Heart left ventricle (tissue), 16 donors: Measurements from ENCODE around the gene LIME1. TPM values are rescaled to one million over a fixed set of nuclear protein-coding genes. Genes with fewer than 3 reads are reported as not detected.

ENCODE experiments used
- ATAC-seq, 4 donors: fragments of 200-7000 bp; cut with Tn5 transposase; one replicate each; pipeline ENCODE4 v1.9.1; 2020 to 2022; ENCODE audit warnings: moderate library complexity in 4 of 4, mild to moderate bottlenecking in 3 of 4, moderate number of reproducible peaks in 1 of 4
- DNase-seq, 5 donors: peaks; one replicate each; pipeline ENCODE4 v3.0.0-alpha.2; 2020
- H3K27ac ChIP-seq, 12 donors: fragments of 200-600 bp; sonication (generic) in 4 of 12; one replicate each; pipeline versions ENCODE4 v1.5.0 to v1.8.0; 2016 to 2022; ENCODE audit warnings: mild to moderate bottlenecking in 2 of 12
- H3K27me3 ChIP-seq, 9 donors: fragments of 200-600 bp; sonication (generic) in 2 of 9; one replicate each; pipeline versions ENCODE4 v1.5.1 to v1.8.0; 2016 to 2022; ENCODE audit warnings: mild to moderate bottlenecking in 3 of 9
- H3K36me3 ChIP-seq, 9 donors: fragments of 200-600 bp; sonication (generic) in 2 of 9; one replicate each; pipeline versions ENCODE4 v1.5.0 to v1.8.0; 2018 to 2022; ENCODE audit warnings: mild to moderate bottlenecking in 2 of 9
- H3K4me1 ChIP-seq, 12 donors: fragments of 200-600 bp; sonication (generic) in 4 of 12; one replicate each; pipeline versions ENCODE4 v1.5.0 to v1.8.0; 2016 to 2022; ENCODE audit warnings: mild to moderate bottlenecking in 3 of 12
- H3K4me3 ChIP-seq, 12 donors: fragments of 200-600 bp; sonication (generic) in 4 of 12; one replicate each; pipeline versions ENCODE4 v1.5.0 to v1.8.0; 2017 to 2022; ENCODE audit warnings: mild to moderate bottlenecking in 9 of 12, moderate library complexity in 4 of 12
- H3K9me3 ChIP-seq, 12 donors: fragments of 200-600 bp; sonication (generic) in 4 of 12; one replicate each; pipeline versions ENCODE4 v1.5.0 to v1.8.0; 2016 to 2022; ENCODE audit warnings: mild to moderate bottlenecking in 1 of 12
- CTCF ChIP-seq, 12 donors: fragments of 200-600 bp; sonication (generic) in 4 of 12; IDR thresholded peaks; one replicate each; pipeline versions ENCODE4 v1.5.0 to v1.8.0; 2018 to 2022; ENCODE audit warnings: antibody characterized with exemption in 12 of 12, mild to moderate bottlenecking in 5 of 12
- POLR2A ChIP-seq, 2 donors: fragments of 450-650 bp; IDR thresholded peaks; one replicate each; pipeline ENCODE4 v1.6.1; 2017; ENCODE audit warnings: antibody characterized with exemption in 2 of 2, mild to moderate bottlenecking in 2 of 2, moderate library complexity in 2 of 2
- WGBS, 4 donors: extraction: QIAGEN DNeasy Blood & Tissue Kit in 2 of 4; methylation state at CpG; one replicate each; pipeline versions ENCODE4 v1.1.5 to v1.1.7; 2013 to 2018; 5-methylcytosine and 5-hydroxymethylcytosine counted together
- intact Hi-C, 10 donors: fragments of 100-400 bp; cut with DNase I; formaldehyde crosslinking; loops; one replicate each; pipeline versions ENCODE4 v1.11.1 to v1.14.2; 2022
- polyA plus RNA-seq, 2 donors: library from polyadenylated mRNA; stranded (reverse); fragments of 200-250 nt; gene quantifications; one replicate each; pipeline ENCODE4 v1.2.3, GENCODE V29; 2013
- total RNA-seq, 9 donors: library from RNA; depleted of rRNA in 2 of 9; stranded (reverse); fragments of >200 nt in 2 of 9; fragmentation: NEBNext Ultra II Directional in 3 of 9; extraction: Animal tissue kit (Norgen Biotek cat#: 25700) in 3 of 9; gene quantifications; one replicate each; pipeline versions ENCODE4 v1.1.0 to v1.2.4, GENCODE V29; 2016 to 2023
- donor health status: ischemic (EF 13 %, LVEDD 7.1; RV severe dilation, severe dysfunction).
- donor health status: healthy with polysubstance abuse.
- donor health status: DM: no; HTN: yes; CAD: no.
- donor health status: DM: no; HTN: no; CAD: no.
- donor health status: ischemic (EF 25% LVEDD 6.9; RV normal size, moderate dysfunction).
- donor health status: ischemic (EF 25% LVEDD 5.7; RV mildly dilated, moderate dysfunction).
- donor health status: healthy.
- donor health status: DM: yes; HTN: yes; CAD: no.
- donor health status: ischemic (EF 35%, LVEDD 5.7; RV mildly dilated, moderate dysfunction).
- donor health status: nonischemic (EF 11% LVEDD 7.7; RV severe dilation, severe dysfunction).
- donor health status: DM: yes; HTN: yes; CAD: no.
- donor health status: PGD.
- donor health status: ischemic (EF 29% LVEDD 5.4; RV normal size, mild dysfunction).
- donor health status: nonischemic (EF 23%, LVEDD 6.1; RV moderate dilation, normal function).

Gene LIME1
- total and polyA plus RNA-seq, 11 donors, result 0.95 to 7.1 (median 3.4) TPM

- H3K27me3 ChIP-seq, result no peaks in the 10 kb centered on the region
- peaks cover 3 to 38% (median 26%) of the 10 kb centered on the region in 12 donors for H3K4me1 ChIP-seq
- 87 to 89% (median 88%) methylated on average over 2 to 11 of the region's 11 CpGs for WGBS, 4 donors
- no peak for TF ChIP-seq POLR2A (IDR thresholded peaks at IDR 0.05)
- peaks cover 0 to 53% (median 41%) of the 10 kb centered on the region in 9 donors for H3K36me3 ChIP-seq
- H3K4me3 ChIP-seq, result no peak overlapping the region
- H3K9me3 ChIP-seq, result no peaks in the 10 kb centered on the region
- intact Hi-C loops, result no loop called here
- DNase-seq, result no peak
- no peak overlapping the region for H3K27ac ChIP-seq
- no peak for ATAC-seq
Observed at GRCh38 chr20:63703976-63704748, 32.3 kb upstream of the LIME1 start.

DNA sequence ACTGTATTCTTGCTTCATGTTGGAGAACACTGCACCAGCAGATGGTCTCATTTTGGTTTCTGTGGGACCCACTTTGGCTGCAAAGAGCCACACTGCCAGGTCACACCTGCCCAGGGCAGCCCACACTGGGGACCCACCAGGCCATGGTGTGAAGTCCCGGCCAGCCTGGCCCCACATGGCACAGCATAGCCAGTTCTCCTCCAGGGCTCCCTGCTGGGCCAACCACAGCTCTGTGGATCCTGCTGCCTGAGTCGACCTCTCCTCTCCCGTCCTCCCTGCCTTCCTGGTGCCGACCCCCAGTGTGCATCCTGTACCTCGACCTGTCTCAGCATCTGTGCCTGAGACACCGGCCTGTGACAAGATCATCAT, 31.7 kb upstream of the LIME1 start:
- no peak overlapping the region for H3K27ac ChIP-seq
- peaks cover 0 to 54% (median 44%) of the 10 kb centered on the region in 9 donors for H3K36me3 ChIP-seq
- no peaks in the 10 kb centered on the region for H3K27me3 ChIP-seq
- no peak overlapping the region for H3K4me3 ChIP-seq
- DNase-seq (no peak), ATAC-seq (no peak)
- intact Hi-C loops, result loop anchor here in 1 of 10 donors (5.0 kb wide), 1 partner anchor 158 kb away; the partner anchor contains the start of gene ABHD16B
- no peaks in the 10 kb centered on the region for H3K9me3 ChIP-seq
- no peak for TF ChIP-seq CTCF (IDR thresholded peaks at IDR 0.05)
- no peak for TF ChIP-seq POLR2A (IDR thresholded peaks at IDR 0.05)
- WGBS, 4 donors, result 81 to 91% (median 84%) methylated on average over 5 to 6 of the region's 6 CpGs
- H3K4me1 ChIP-seq, result peaks cover 3 to 38% (median 25%) of the 10 kb centered on the region in 12 donors

GRCh38 chr20:63705232-63706026, 31.0 kb upstream of the LIME1 start:
- Histone ChIP-seq H3K36me3 (peaks cover 0 to 54% (median 46%) of the 10 kb centered on the region in 9 donors), H3K27me3 (no peaks in the 10 kb centered on the region), H3K27ac (peak overlapping the region in 3 of 12 donors; percentile 91 to 97 (median 95)), H3K4me1 (peaks cover 3 to 36% (median 25%) of the 10 kb centered on the region in 12 donors), H3K9me3 (no peaks in the 10 kb centered on the region), H3K4me3 (no peak overlapping the region)
- 84 to 90% (median 88%) methylated on average over 8 of the region's 8 CpGs for WGBS, 4 donors
- TF ChIP-seq CTCF (IDR thresholded peaks at IDR 0.05) (no peak), POLR2A (IDR thresholded peaks at IDR 0.05) (no peak)
- ATAC-seq, result no peak
- DNase-seq, result no peak
- intact Hi-C loops, result loop anchor here in 1 of 10 donors (5.0 kb wide), 1 partner anchor 157 kb away; the partner anchor contains the start of gene ABHD16B

DNA sequence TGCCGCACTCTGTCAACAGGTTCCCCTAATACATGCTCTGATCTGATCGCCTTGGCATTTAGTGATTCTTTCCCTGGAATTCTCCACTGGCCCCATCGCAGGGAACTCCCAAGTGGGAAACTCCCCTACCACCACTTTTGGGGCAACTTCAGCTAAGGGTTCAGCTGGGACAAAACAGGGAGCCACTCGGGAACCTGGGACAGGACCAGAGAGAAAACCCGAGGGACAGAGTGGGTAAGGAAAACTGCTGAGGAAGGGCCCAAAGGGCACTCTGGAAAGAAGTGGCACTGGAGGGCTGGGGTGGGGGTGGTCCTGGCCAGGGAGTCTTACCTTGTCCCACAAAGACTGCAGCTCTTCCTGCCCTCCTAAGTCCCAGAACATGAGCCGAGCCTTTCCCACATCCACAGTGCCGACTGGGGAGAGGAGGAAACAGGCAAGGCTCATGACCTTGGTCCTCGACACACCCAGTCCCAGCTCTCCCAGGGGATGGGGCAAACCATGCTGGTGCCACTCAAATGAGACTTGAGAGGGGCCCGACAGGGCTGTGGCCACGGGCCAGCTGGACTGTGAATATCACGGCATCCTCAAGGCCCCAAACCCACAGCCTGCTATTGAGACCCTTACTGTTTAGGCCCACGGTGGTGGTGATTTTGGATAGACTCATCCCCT, 30.3 kb upstream of the LIME1 start:
- H3K4me3 ChIP-seq, result peak overlapping the region in 9 of 12 donors; percentile 65 to 98 (median 87)
- intact Hi-C loops, result loop anchor here in 1 of 10 donors (5.0 kb wide), 1 partner anchor 156 kb away; the partner anchor contains the start of gene ABHD16B
- DNase-seq (no peak), ATAC-seq (no peak)
- TF ChIP-seq CTCF (IDR thresholded peaks at IDR 0.05), result no peak
- TF ChIP-seq POLR2A (IDR thresholded peaks at IDR 0.05), result no peak
- H3K36me3 ChIP-seq, result peaks cover 0 to 58% (median 51%) of the 10 kb centered on the region in 9 donors
- H3K9me3 ChIP-seq, result no peaks in the 10 kb centered on the region
- H3K27ac ChIP-seq, result peak overlapping the region in 8 of 12 donors; percentile 89 to 97 (median 94)
- 65 to 79% (median 69%) methylated on average over 12 of the region's 12 CpGs for WGBS, 4 donors
- no peaks in the 10 kb centered on the region for H3K27me3 ChIP-seq
- H3K4me1 ChIP-seq, result peaks cover 3 to 35% (median 25%) of the 10 kb centered on the region in 12 donors
